Endometrial microvascular endothelial cells (primary cell): ENCODE measurements around the gene B3GALNT2. TPM values are rescaled to one million over a fixed set of nuclear protein-coding genes. Genes with fewer than 3 reads are reported as not detected.
"Not testable (repeated sequence)": the region's sequence is repeated elsewhere in the genome, so short reads cannot be mapped to it uniquely, and the experiment has no call there.

ENCODE experiments used
- in situ Hi-C: cut with HindIII; loops from 2 replicates; pipeline ENCODE4 v1.10.0; 2017; ENCODE audit warnings: low sequenced_read_pairs, low pct_unique_long_range_greater_than_20kb; ENCODE audit errors: inconsistent ontology term
- total RNA-seq: library from RNA; depleted of rRNA; stranded (reverse); fragments of >200 nt; gene quantifications from one replicate; pipeline ENCODE4 v1.2.3, GENCODE V29; 2015; ENCODE audit errors: inconsistent ontology term

Gene B3GALNT2
- 34.6 TPM for total RNA-seq

DNA sequence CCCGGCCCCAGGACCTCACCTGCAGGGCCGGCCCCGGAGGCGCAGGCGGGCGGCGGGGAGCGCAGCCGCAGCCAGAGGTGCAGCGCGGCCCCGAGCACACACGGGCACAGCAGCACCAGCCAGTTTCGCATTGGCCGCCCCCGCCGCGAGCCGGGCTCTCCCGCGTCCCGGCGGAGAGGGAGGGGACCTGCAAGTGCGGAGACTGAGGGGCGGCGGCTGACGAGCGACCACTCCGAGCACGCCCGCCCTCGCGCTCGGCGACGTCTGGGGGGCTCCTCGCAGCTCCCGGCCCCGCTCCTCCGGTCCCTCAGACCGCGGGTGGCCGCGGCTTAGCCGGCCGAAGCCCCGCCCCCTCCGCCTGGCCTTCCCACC, at the start of gene B3GALNT2:
B3GALNT2 (minus strand) TSS at position 331 of the 372 bp plus-strand sequence; CDS start at position 131, 200 bp downstream.
- in situ Hi-C loops: no loop called here

DNA sequence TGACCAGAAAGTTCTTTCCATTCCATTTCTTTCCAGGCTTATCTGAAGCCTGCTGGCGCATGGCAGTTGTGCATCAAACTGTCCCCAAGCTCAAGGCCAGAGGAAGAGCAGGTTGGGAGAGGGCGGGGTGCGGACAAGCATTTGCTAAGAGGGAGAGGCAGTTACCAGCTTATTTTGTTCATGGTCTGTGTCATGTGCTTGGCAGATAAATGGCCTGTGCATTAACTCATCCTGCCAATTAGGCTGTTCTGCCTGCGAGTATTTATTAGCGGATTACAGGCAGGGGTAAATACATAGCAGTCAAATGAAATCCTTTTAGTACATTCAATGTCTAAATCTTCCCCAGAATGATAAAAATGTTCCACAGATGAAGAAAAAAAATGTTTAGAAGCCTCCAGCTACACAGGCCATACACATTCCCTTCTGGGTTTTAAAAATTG, 48.9 kb upstream of the B3GALNT2 start:
- in situ Hi-C loops: no loop called here

DNA sequence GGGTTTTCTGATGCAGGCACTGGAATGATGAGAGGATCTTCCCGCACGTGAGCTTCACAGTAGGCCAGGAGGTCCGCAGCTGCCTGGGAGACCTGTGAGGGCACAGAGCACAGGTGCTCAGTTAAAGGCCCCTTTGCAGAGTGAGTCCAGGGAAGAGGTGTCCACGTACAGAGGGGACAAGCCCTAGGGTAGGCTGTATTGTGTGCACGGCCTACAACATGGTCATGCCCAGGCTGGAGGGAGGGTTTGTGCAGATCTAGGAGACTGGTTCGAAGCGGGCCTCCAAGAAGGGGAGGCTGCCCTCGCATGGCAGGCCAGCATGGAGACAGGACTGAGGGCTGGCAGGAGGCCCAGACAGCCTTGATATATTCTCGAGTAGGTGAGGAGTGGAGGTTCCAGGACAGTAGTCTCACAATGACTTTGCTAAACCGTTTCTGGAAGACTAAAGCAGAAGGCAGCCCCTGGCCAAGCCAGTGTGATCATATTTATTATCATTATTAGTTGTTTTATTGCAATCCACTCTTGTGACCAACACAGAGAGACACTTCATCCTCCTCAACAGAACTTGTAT, 48.0 kb upstream of the B3GALNT2 start:
- in situ Hi-C loops: no loop called here

DNA sequence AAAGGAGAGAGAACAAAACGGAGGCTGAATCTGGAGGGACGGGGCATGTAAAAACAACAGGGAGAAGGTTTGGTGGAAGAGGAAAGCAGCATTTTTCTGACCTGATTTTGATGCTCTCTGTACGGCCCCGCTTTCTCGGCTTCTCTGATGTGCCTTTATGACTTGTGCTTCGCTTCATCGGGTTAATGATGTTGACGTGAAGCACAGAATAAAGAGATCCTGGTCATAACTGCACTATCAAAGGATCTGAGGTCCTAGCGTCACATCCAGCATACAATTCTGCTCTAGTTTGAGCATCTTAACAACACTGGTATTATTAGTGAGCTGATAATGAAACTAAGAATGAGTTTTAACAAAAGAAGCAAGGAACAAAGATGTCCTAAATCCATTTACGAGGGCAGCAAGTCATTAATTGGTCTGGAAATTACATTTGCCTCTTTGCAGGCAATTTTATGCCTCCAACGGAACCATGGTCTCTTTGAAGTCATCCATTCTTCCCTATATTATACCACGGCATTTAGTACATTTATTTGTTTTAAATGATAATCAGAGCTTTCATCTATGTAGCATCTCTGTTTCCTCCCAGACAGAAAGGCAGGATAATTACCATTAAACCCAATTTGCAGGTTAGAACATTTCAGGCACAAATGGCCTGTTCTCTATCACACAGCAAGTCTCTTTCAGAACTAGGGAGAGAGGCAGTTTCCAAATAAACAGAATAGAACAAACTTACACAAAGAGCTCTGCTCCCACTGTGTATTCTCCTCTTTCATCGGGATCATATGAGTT, 45.3 kb upstream of the B3GALNT2 start:
- in situ Hi-C loops: no loop called here

DNA sequence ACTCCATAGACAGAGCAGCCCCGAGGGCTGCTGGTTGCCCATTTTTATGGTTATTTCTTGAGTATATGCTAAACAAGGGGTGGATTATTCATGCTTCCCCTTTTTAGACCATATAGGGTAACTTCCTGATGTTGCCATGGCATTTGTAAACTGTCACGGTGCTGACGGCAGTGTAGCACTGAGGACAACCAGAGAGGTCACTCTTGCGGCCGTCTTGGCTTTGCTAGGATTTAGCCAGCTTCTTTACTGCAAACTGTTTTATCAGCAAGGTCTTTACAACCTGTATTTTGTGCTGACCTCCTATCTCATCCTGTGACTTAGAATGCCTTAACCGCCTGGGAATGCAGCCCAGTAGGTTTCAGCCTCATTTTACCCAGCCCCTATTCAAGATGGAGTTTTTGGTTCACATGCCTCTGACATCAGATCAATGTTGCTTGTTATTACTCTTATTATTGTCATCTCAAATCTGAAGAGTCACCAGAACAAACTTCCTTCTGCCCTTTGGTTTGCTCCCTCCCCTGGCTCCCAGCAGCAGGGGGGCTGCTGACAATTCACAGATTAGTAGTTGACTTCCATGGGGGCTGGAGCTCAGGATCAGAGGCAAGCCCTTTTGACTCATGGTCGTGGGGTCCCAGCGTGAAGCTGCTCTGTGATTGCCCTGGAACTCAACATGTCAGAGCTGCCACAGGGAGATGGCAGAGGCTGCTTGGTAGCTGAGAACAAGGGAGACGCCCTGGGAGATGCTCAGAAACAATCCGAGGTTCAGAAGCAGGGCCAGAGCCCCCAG, 42.3 kb upstream of the B3GALNT2 start:
- in situ Hi-C loops: not testable (repeated sequence)

DNA sequence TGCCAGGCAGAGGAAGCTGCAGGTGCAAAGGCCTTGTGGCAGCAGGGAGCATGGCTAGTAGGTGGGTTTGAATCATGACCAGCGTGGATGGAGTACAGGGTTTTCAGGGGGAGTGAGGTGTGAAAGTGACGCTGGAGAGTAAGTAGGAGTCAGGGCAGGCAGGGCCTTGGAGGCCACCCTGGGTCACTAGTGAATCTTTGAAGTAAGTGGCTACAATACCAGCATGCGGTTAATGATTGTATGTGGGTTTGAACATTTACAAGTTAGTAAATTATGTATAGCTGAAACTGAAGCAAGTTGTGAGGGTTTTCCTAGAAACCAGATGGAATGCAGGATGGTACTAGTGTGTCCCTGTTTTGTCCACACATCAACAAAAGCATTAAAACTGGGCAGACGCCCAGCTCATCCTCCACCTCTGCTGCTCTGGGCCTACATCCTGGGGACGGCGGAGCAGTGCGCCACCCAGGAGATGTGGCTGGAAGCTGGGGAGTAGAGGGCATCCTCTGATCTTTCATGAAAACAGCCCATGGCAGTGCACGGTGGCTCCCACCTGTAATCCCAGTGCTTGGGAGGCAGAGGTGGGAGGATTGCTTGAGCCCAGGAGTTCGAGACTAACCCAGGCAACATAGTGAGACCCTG, 41.2 kb upstream of the B3GALNT2 start:
- in situ Hi-C loops: no loop called here

DNA sequence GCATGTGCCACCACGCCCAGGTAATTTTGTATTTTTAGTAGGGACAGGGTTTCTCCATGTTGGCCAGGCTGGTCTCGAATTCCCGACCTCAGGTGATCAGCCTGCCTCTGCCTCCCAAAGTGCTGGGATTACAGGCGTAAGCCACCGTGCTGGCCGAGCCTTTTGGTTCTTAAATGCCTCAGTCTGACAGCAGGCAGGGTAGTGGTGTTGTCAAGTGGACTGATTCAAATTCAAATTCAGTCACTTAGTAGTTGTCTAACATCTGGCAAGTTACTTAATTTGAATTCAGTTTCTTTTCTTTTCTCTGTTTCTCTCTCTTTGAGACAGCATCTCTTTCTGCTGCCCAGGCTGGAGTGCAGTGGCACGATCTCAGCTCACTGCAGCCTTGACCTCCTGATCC, 38.6 kb upstream of the B3GALNT2 start:
- in situ Hi-C loops: not testable (repeated sequence)

DNA sequence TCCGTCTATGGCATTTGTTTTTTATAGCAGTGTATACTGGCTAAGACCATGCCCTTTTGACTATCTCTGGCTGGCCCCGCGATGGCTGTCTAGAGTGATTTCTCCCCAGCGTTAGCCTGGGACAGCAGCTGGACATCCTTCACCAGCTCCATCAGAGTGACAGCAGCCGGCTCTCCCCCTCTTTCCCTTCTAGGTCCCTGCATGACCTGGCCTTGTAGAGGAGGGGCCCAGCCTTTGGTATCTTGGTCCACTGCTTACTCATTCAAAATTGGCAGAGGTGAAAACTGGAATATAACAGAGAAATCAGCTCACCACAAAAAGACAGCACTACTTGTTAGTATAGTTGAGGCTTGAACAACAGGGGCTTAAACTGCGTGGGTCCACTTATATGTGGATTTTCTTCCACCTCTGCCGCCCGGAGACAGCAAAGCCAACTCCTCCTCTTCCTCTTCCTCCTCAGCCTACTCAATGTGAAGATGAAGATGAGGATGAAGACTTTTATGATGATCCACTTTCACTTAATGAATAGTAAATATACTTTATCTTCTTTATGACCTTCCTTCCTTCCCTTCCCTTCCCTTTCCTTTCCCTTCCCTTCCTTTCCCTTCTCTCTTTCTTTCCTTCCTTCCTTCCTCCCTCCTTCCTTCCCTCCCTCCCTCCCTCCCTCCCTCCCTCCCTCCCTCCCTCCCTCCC, 29.4 kb upstream of the B3GALNT2 start:
- in situ Hi-C loops: no loop called here

DNA sequence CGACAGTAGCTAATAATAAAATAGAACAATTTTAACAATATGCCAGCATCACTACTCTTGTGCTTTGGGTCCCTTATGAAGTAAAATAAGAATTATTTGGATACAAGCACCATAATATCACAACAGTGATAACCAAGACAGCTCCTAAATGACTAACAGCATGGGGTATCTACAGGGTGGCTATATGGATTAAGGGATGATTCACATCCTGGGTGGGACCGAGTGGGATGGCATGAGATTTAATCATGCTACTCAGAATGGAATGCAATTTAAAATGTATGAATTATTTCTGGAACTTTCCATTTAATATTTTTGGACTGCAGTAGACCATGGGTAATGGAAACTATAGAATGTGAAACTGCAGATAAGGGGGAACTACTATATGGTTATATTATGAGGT, 28.1 kb upstream of the B3GALNT2 start:
- in situ Hi-C loops: no loop called here

DNA sequence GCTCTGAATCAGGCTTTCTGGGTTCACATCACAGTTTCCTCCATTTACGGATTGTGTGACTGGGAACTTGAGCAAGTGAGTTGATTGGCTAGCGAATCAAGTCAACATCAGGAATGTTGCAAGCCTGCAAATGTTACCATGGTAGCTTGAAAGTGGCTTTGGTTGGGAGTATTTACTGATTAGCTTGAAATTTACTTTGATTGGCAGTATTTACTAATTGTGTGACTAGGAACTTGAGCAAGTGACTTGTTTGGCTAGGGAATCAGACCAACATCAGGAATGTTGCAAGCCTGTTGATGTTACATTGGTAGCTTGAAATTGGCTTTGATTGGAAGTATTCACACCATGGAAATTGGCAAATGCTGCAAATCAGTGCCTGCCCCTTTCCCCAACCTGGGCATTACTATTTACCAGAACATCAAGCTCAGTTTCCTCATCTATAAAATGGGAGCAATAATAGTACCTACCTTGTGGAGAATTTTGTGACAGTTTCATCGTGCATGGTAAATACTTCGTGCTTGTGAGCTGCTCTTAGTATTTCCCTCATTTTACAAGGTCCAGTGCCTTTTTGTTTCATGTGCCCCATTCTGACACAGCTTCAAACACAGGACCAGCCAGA, 23.1 kb upstream of the B3GALNT2 start:
- in situ Hi-C loops: no loop called here

DNA sequence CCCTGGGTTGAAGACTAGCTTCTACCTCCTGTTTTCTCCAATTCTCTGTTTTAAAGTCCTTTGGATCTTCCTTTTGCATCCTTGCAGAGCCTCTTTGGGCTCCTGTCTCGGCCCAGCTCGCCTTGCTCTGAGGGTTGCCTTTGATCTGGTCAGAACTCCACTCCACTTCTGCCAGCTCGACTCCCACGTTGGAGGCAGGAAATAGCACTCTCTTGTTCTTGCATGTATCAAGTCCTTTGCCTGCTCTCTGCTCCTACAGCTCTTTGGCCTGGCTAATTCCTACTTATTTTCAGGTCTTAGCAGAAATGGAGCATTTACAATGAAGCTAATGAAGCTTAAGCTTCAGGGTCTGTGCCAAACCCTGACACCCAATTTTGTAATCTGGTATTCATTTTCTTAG, 21.1 kb upstream of the B3GALNT2 start:
- in situ Hi-C loops: no loop called here

DNA sequence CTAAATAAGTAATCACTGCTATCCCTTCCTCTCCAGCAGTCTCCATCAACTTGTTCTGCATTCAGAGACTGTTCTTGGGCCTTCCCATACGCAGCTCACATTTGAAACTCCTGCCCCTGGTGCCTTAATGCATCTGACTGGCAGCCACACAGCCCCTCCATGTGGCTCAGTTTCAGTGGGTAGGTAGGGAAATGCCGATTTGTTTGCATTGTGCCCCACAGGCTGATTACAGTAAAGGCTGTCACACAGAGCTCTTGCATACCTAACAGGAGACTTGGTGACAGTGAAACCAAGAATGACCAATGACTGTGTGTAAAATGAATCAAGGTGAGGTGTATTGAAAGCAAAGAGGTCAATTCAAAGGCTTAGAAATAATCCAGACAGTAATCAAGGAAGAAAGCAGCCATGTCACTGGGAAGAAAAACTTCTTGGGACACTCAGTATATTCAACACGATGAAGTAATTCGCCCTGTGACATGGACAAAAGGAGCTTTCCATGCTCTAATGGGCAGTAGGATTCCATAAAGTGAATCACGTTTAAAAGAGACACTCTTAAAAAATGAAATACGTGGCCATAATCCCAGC, 12.7 kb upstream of the B3GALNT2 start:
- in situ Hi-C loops: no loop called here

DNA sequence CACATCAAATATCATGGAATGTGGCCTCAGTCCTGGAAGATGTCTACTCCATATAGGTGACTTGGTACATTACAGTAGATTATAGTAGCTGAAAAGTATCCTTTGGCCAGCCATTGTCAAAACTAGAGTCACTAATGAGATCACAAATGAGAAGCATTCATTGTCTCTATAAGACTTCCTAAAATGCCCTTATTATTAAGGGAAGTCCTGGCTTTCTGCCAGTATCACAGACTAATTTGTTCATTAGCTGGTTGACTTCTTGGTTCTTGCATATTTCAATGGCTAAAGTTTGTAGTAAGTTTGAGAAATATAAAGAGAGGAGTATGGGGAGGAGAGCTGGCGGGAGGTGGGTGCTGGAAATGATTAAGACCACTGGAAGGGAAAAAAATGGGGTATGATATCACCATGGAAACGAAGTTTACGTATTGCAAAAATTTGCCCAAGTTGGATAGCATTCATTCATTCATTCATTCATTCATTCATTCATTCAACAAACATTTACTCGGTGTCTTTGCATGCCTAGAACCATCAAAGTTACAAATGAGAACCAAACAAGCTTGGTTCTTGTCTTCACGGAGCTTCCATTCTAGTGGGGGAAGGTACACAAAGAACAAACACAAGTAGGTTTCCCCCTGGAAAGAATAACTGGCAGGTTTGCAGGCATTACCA, 11.7 kb upstream of the B3GALNT2 start:
- in situ Hi-C loops: no loop called here

DNA sequence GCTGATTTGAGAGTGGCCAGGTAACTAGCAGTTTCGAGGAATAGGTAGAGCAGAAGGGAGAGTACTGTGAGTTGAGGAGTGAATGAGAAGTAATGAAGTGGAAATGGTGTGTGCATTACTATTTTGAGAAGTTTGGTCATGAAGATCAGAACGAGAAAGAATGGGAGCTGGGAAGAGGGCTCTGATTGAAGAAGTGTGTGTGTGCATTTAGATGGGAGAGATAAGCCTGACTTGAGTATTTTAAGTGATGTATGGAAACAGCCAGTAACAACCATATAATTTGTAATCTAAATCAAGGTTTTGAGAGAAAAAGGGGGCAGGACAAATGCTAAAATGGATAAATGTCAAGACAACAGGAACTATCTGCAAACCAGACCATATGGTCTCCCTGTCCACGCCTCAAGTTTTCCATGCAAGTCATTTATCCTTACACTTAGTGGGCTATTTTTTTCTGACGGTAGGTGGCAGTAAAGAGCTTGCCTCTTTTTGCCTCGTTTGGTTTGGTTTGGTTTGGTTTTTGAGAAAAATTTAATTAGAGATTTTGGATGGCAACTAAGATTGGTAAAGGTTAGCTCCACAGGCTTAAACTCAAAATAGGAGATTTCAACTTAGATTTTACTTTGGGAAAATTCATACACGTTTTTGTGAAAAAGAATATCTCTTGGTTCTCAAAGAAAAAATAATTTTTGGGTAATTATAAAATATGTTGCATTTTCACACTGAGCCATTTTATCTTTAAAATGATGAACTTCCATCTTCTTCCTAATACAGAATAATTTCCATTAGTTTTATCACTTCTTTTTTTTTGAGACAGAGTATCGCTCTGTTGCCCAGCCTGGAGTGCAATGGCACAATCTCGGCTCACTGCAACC, 9.5 kb upstream of the B3GALNT2 start:
- in situ Hi-C loops: no loop called here

DNA sequence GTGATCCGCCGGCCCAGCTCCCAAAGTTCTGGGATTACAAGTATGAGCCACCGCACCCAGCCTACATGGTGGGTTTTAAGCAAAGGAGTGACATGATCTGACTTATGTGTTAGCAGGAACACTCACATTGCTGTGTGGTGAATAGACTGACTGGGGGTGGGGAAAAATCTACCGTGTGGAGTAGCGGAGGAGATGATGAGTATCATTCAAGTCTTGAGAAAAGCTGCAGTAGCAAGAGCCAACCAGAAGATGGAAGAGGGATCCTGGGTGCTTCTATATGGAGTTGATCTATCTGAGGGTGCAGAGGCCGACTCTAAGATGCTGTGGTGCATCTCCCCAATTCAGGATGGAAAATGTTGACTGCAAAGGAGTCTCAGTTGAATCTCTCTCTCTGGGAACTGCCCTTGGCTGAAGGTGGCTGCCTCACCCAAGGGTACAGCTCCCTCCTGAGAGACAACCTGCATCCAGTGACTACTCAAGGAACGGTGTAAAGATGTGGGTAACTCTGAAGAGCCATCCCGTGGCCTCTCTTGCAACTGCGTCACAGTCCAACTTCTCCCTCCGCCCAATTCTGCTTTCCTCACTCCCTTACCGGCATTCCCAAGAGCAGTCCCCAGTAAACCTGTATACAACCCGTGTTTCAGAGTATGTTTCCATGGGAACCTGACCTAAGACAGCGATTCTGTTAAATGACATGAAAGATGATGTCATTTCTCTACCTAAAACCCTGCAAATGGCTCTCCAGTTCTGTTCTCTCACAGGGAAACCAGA, 7.4 kb upstream of the B3GALNT2 start:
- in situ Hi-C loops: no loop called here

DNA sequence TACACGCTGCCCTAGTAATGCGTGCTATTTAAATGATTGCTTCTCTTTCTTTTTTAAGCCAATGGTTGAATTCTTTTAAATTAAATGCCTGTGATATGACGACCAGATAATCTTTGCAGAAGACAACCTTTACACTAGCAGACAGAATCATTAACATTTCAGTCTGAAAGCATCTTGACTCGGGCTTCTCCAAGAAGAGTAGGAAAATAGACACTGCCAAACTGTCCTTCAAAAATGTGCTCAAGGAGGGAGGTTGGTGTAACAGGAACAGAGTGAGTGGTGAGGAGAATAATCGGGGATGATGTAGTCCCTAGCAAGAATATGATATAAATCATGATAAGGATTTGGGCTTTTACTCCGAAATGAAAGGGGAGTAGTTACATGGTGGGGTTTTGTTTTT, 6.6 kb upstream of the B3GALNT2 start:
- in situ Hi-C loops: no loop called here
